ENCODE results near the gene MVK. TPM values are rescaled to one million over a fixed set of nuclear protein-coding genes. Genes with fewer than 3 reads are reported as not detected.

The MVK gene
- polyA plus RNA-seq, 6 donors from 2014 or later = 2.8 to 4.6 (median 3.6) TPM

DNA sequence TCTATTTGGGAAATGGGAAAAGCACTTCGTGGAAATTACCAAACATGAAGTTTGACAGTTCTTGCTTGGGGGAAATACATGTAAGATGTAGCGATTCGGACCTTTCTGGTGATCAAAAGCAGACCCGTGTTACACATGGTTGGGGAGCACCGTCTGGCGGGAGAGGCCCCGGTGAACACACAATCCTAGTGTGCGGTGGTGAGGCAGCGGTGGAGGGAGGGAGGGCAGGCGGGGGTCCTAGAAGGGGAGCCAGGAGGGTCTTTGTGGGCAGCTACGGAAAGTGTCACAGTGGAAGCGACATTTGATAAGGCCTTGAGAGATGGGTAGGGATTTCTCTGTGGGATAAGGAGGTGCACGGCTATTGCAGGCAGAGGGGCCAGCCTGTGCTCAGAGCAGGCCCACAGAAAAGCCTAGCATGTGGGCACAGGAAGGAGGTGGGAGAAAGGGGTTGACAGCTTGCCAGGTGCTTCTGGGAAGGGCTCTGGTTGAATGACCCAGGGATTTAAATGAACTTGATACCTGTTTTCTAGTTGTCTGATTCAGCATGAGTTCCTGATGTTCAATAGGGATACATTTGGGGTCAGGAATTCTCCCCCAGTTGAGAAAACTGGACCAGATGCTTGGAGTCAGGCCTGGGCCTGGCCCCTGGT is 7.2 kb downstream of the MVK start:
- Mint-ChIP-seq H3K4me1 (peaks cover 0 to 2% (median 0%) of the 10 kb centered on the region in 3 donors), H3K27ac (peak overlapping the region in 2 of 6 donors; percentile 44 to 70), H3K9me3 (no peaks in the 10 kb centered on the region), H3K27me3 (no peaks in the 10 kb centered on the region), H3K36me3 (peaks cover 0 to 12% of the 10 kb centered on the region in 2 donors), H3K4me3 (no peak overlapping the region)
- no peak for DNase-seq
- ATAC-seq (ENCODE audit: low read depth in 2 of 2) = no peak

DNA sequence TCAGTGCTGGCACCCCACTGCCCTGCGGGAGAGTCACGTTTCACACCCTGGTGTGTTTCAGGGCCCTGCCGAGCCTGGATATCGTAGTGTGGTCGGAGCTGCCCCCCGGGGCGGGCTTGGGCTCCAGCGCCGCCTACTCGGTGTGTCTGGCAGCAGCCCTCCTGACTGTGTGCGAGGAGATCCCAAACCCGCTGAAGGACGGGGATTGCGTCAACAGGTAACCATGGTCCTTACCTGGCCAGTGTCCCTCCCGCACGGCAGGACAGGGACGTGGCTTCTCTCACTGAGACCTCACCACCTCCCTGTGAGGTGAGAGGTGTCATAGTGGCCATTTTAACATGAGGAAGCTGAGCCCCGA is 7.7 kb downstream of the MVK start:
- ATAC-seq (ENCODE audit: low read depth in 2 of 2) (no peak), DNase-seq (no peak)
- H3K27ac Mint-ChIP-seq = peak overlapping the region in 1 of 6 donors; percentile 70
- H3K27me3 Mint-ChIP-seq = no peaks in the 10 kb centered on the region
- no peaks in the 10 kb centered on the region for H3K9me3 Mint-ChIP-seq
- H3K4me1 Mint-ChIP-seq = peaks cover 0 to 2% (median 0%) of the 10 kb centered on the region in 3 donors
- peaks cover 0 to 12% of the 10 kb centered on the region in 2 donors for H3K36me3 Mint-ChIP-seq
- no peak overlapping the region for H3K4me3 Mint-ChIP-seq

- Mint-ChIP-seq H3K36me3 (peaks cover 0 to 12% of the 10 kb centered on the region in 2 donors), H3K27me3 (no peaks in the 10 kb centered on the region), H3K4me1 (peaks cover 0 to 2% (median 0%) of the 10 kb centered on the region in 3 donors), H3K4me3 (no peak overlapping the region), H3K27ac (no peak overlapping the region), H3K9me3 (no peaks in the 10 kb centered on the region)
- ATAC-seq (ENCODE audit: low read depth in 2 of 2) (no peak), DNase-seq (no peak)
These were observed 8.3 kb downstream of the MVK start for GRCh38 chr12:109581856-109582255.

DNA sequence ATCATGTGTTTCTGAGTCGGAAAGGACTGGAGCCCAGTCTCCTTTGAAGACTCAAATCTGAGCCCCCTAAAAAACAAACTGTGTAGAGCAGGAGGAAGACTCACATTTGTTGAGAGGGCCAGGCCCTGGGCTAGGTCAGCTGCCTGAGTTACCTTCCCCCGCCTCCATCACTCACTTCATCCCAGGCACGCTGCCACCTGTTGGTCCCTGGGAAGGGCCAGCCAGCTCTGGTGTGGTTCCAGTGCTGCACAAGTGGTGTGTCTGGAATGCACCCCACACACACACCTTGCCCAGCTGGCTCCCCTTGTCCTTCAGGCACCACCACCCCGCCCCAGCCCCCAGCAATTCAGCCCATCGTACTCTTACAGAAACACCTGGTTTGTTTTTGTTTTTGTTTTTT is 9.0 kb downstream of the MVK start:
- DNase-seq = no peak
- Mint-ChIP-seq H3K27ac (no peak overlapping the region), H3K9me3 (no peaks in the 10 kb centered on the region), H3K4me1 (peaks cover 0 to 2% (median 0%) of the 10 kb centered on the region in 3 donors), H3K4me3 (no peak overlapping the region), H3K36me3 (peaks cover 0 to 12% of the 10 kb centered on the region in 2 donors), H3K27me3 (no peaks in the 10 kb centered on the region)
- no peak for ATAC-seq (ENCODE audit: low read depth in 2 of 2)

- ATAC-seq (ENCODE audit: low read depth in 2 of 2) = no peak
- H3K4me3 Mint-ChIP-seq = no peak overlapping the region
- H3K9me3 Mint-ChIP-seq = no peaks in the 10 kb centered on the region
- H3K4me1 Mint-ChIP-seq = no peaks in the 10 kb centered on the region
- peaks cover 0 to 6% of the 10 kb centered on the region in 2 donors for H3K36me3 Mint-ChIP-seq
- H3K27ac Mint-ChIP-seq = no peak overlapping the region
- no peaks in the 10 kb centered on the region for H3K27me3 Mint-ChIP-seq
- DNase-seq = no peak
These were observed 10.1 kb downstream of the MVK start for GRCh38 chr12:109583733-109584132.

DNA sequence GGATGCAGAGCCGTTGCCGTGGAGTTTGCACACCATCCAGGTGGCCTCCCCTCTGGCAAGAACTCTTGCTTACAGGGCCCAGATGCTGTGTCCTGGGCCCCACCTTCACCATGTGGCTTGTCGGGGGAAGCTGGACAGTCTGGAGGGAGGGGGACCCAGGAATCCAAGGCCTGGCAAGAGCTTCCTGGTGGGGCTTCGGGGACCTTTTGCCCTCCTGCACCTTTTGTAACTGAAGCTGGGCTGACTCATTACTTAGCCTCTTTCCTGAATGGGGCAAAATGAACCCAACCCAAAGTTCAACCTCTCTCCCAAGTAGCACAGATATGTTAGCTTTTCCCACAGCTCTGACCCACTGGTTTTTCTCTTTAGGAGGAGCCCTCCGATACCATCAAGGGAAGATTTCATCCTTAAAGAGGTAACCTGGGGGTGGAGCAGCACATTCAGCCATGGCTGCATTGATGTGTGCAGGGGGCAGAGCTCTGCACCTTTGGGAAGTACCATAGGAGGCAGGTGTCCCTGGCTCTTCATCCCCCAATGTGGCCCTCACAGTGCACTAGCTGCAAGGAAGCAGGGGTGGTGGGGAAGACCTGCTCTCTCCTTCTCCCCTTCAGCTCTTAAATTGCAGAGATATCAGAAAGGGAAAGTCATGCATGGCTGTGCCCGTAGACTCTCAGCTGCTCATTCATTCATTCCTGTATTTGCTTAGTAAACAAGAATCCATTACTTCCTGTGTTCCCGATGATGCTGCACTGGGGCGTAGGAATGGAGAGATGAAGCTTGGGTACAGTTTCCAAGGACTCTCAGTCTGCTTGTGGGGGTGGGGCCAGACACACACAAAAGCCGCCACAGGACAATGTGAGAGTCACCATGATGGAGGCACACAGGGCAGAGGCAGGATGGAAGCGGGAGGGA is 13.0 kb downstream of the MVK start:
- H3K27me3 Mint-ChIP-seq = no peaks in the 10 kb centered on the region
- no peak for ATAC-seq (ENCODE audit: low read depth in 2 of 2)
- no peaks in the 10 kb centered on the region for H3K9me3 Mint-ChIP-seq
- H3K4me1 Mint-ChIP-seq = no peaks in the 10 kb centered on the region
- no peak overlapping the region for H3K4me3 Mint-ChIP-seq
- peaks cover 0 to 4% of the 10 kb centered on the region in 2 donors for H3K36me3 Mint-ChIP-seq
- H3K27ac Mint-ChIP-seq = peak overlapping the region in 1 of 6 donors; percentile 9
- no peak for DNase-seq

DNA sequence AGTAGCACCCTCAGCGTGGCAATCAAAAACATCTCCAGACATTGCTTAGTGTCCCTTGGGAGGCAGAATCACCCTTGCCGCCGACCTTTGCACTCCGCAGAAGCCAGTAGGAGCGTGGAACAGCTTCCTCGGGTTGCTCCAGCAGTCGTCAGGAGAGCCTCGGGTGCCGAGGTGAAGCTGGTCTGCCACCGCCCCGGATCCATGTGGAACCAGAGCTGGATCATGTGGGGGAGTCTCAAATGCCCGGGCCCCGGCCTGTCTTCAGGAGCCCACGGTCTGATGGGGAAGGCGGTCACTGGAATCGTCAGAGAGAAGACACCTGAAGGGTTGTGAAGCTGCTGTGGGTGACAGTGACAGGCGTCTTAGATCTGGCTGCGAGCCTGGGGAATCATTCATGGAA is 14.3 kb downstream of the MVK start:
- H3K27ac Mint-ChIP-seq = peak overlapping the region in 2 of 6 donors; percentile 15 to 49
- no peaks in the 10 kb centered on the region for H3K4me1 Mint-ChIP-seq
- no peaks in the 10 kb centered on the region for H3K27me3 Mint-ChIP-seq
- H3K4me3 Mint-ChIP-seq = no peak overlapping the region
- peaks cover 0 to 4% of the 10 kb centered on the region in 2 donors for H3K36me3 Mint-ChIP-seq
- H3K9me3 Mint-ChIP-seq = no peaks in the 10 kb centered on the region
- ATAC-seq (ENCODE audit: low read depth in 2 of 2) (no peak), DNase-seq (no peak)

- Mint-ChIP-seq H3K36me3 (peaks cover 0 to 3% of the 10 kb centered on the region in 2 donors), H3K4me3 (peak overlapping the region in 1 of 8 donors; percentile 15), H3K4me1 (no peaks in the 10 kb centered on the region), H3K9me3 (no peaks in the 10 kb centered on the region), H3K27me3 (no peaks in the 10 kb centered on the region), H3K27ac (peak overlapping the region in 2 of 6 donors; percentile 49 to 90)
- no peak for ATAC-seq (ENCODE audit: low read depth in 2 of 2)
- no peak for DNase-seq
These were observed 15.1 kb downstream of the MVK start for GRCh38 chr12:109588461-109589239.

DNA sequence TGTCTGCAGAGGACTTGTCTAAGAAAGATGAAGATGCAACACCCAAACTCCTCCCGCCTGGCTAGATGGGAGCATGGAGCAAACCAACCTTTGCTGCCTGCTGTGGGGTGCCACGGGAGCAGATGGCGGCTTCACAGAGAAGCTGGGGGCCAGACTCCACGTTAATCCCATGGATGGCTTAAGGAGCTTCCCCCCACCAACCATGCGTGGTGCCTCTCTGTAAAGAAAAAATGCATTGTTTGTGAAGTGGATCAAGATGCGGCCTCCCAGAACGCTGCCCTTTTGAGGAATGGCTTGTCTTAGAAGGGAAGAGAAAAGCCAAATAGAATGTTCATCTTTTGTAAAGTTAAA is 15.6 kb downstream of the MVK start:
- DNase-seq (no peak), ATAC-seq (ENCODE audit: low read depth in 2 of 2) (no peak)
- H3K27me3 Mint-ChIP-seq = no peaks in the 10 kb centered on the region
- no peaks in the 10 kb centered on the region for H3K4me1 Mint-ChIP-seq
- H3K9me3 Mint-ChIP-seq = no peaks in the 10 kb centered on the region
- peaks cover 0 to 4% of the 10 kb centered on the region in 2 donors for H3K36me3 Mint-ChIP-seq
- no peak overlapping the region for H3K4me3 Mint-ChIP-seq
- peak overlapping the region in 1 of 6 donors; percentile 42 for H3K27ac Mint-ChIP-seq

GRCh38 chr12:109589691-109590245 is 16.2 kb downstream of the MVK start:
- no peak for DNase-seq
- H3K9me3 Mint-ChIP-seq = no peaks in the 10 kb centered on the region
- no peaks in the 10 kb centered on the region for H3K27me3 Mint-ChIP-seq
- no peaks in the 10 kb centered on the region for H3K4me1 Mint-ChIP-seq
- no peak overlapping the region for H3K4me3 Mint-ChIP-seq
- peaks cover 0 to 4% of the 10 kb centered on the region in 2 donors for H3K36me3 Mint-ChIP-seq
- peak overlapping the region in 1 of 6 donors; percentile 49 for H3K27ac Mint-ChIP-seq
- ATAC-seq (ENCODE audit: low read depth in 2 of 2) = no peak

GRCh38 chr12:109590566-109590965 is 17.0 kb downstream of the MVK start:
- Mint-ChIP-seq H3K4me1 (peaks cover 0 to 3% (median under 1%) of the 10 kb centered on the region in 3 donors), H3K27me3 (no peaks in the 10 kb centered on the region), H3K27ac (no peak overlapping the region), H3K4me3 (no peak overlapping the region), H3K36me3 (peaks cover 0 to 4% of the 10 kb centered on the region in 2 donors), H3K9me3 (no peaks in the 10 kb centered on the region)
- ATAC-seq (ENCODE audit: low read depth in 2 of 2) = no peak
- DNase-seq = no peak

DNA sequence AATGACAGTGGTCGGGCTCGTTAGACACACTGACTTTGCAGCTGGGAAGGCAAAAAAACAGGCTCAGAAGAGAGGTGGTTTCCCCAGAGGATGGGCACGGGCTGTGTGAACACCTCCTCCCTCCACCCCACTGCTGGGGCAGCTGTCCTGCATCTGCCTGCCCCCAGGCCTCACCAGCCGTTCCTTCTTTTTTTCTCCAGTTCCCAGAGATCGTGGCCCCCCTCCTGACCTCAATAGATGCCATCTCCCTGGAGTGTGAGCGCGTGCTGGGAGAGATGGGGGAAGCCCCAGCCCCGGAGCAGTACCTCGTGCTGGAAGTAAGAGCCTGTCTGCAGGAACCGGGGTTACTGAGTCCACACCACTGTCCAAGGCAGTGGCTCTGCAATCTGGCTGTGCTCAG is 17.4 kb downstream of the MVK start:
- H3K27ac Mint-ChIP-seq = no peak overlapping the region

DNA sequence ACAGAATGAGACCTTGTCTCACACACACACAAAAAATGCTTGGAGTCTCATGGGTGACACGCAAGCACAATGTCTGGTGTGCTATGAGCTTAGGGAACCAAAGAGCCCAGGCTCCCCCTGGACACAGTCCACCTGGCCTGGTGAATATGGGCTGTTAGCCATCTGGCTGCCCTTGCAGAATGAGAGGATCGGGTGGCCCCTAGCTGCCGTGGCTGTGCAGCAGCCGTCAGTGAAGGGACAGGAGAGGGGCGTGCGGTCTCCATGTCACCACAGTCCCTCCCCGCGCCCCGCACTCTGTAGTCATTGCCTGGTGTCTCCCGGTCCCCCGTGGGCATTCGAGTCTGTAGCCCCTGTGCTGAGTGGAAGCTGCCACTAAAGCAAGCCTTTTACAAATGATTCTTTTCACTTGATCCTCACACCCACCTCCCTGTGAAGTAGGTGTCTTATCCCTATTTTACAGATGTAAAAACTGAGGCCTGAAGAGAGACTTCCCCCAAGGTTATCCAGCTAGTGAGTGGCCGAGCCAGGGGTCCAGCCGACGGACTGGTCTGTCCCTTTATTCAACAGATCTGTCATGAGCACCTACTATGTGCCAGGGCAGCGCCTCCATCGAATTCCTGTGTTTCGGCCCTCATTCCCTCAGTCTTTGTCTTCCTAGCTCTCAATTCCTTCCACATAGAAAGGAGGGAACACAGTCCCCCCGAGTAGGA is 18.8 kb downstream of the MVK start:
- Mint-ChIP-seq H3K9me3 (no peaks in the 10 kb centered on the region), H3K27ac (no peak overlapping the region), H3K27me3 (no peaks in the 10 kb centered on the region), H3K4me3 (no peak overlapping the region), H3K36me3 (peaks cover 0 to 4% of the 10 kb centered on the region in 2 donors), H3K4me1 (peaks cover 4 to 6% (median 5%) of the 10 kb centered on the region in 3 donors)
- ATAC-seq (ENCODE audit: low read depth in 2 of 2) (no peak), DNase-seq (no peak)

More for the DNA sequence above, 17.4 kb downstream of the MVK start:
- H3K27me3 Mint-ChIP-seq = no peaks in the 10 kb centered on the region
- no peak for ATAC-seq (ENCODE audit: low read depth in 2 of 2)
- H3K4me1 Mint-ChIP-seq = peaks cover 0 to 6% (median 4%) of the 10 kb centered on the region in 3 donors
- peaks cover 0 to 4% of the 10 kb centered on the region in 2 donors for H3K36me3 Mint-ChIP-seq
- no peaks in the 10 kb centered on the region for H3K9me3 Mint-ChIP-seq
- DNase-seq = no peak
- peak overlapping the region in 1 of 8 donors; percentile 78 for H3K4me3 Mint-ChIP-seq
